DLD1 (cell line): ENCODE data around the gene KCNK15.

Experiments
- in situ Hi-C: cut with HindIII; loops from 2 replicates; pipeline ENCODE4 v1.10.0; 2017; ENCODE audit warnings: low sequenced_read_pairs

KCNK15 gene

GRCh38 chr20:44733341-44734069, 12.2 kb upstream of the KCNK15 start:
- in situ Hi-C loops, result loop anchor here (5.0 kb wide), 1 partner anchor 51 kb away; no protein-coding TSS in a partner anchor

GRCh38 chr20:44734938-44735337, 10.7 kb upstream of the KCNK15 start:
- in situ Hi-C loops, result loop anchor here (5.0 kb wide), 1 partner anchor 53 kb away; no protein-coding TSS in a partner anchor

- in situ Hi-C loops, result no loop called here
These were observed 9.9 kb upstream of the KCNK15 start for GRCh38 chr20:44735816-44736169.

- in situ Hi-C loops, result no loop called here
These were observed 9.3 kb upstream of the KCNK15 start for GRCh38 chr20:44736170-44737021.

- in situ Hi-C loops, result no loop called here
These were observed 8.5 kb upstream of the KCNK15 start for GRCh38 chr20:44737116-44737515.

- in situ Hi-C loops, result no loop called here
These were observed 6.7 kb upstream of the KCNK15 start for GRCh38 chr20:44738813-44739477.

- in situ Hi-C loops, result no loop called here
These were observed 5.7 kb upstream of the KCNK15 start for GRCh38 chr20:44739942-44740341.

- in situ Hi-C loops, result no loop called here
These were observed 3.2 kb upstream of the KCNK15 start for GRCh38 chr20:44742304-44743079.

GRCh38 chr20:44743080-44743701, 2.5 kb upstream of the KCNK15 start:
- in situ Hi-C loops, result no loop called here

GRCh38 chr20:44743916-44744655, 1.6 kb upstream of the KCNK15 start:
- in situ Hi-C loops, result no loop called here

GRCh38 chr20:44745122-44745597, 505 bp upstream of the KCNK15 start:
- in situ Hi-C loops, result no loop called here

GRCh38 chr20:44746367-44747165, 901 bp downstream of the KCNK15 start:
- in situ Hi-C loops, result no loop called here

GRCh38 chr20:44747166-44748004, 1.7 kb downstream of the KCNK15 start:
- in situ Hi-C loops, result no loop called here

GRCh38 chr20:44748005-44748370, 2.3 kb downstream of the KCNK15 start:
- in situ Hi-C loops, result no loop called here

- in situ Hi-C loops, result loop anchor here (5.0 kb wide), 1 partner anchor 117 kb away; no protein-coding TSS in a partner anchor
These were observed 4.6 kb downstream of the KCNK15 start for GRCh38 chr20:44750081-44750805.

GRCh38 chr20:44752099-44752931, 6.7 kb downstream of the KCNK15 start:
- in situ Hi-C loops, result loop anchor here (5.0 kb wide), 1 partner anchor 115 kb away; no protein-coding TSS in a partner anchor
